Activated naive CD8-positive, alpha-beta T cell treated with anti-CD3 and anti-CD28 coated beads, Interleukin-2, amount 50 U/mL, for 24 hours (primary cell): Measurements from ENCODE around the gene TRIP10.

ENCODE experiments used
- ATAC-seq: fragments of 150-1000 bp; cut with Tn5 transposase; one replicate; pipeline ENCODE4 v1.10.0; 2021
- DNase-seq: peaks from one replicate; pipeline ENCODE4 v3.0.0; 2021
- H3K27ac Mint-ChIP-seq: one replicate; pipeline ENCODE4 v1.8.0; 2021; ENCODE audit warnings: mild to moderate bottlenecking, mixed read lengths
- H3K27me3 Mint-ChIP-seq: one replicate; pipeline ENCODE4 v1.8.0; 2021; ENCODE audit warnings: mixed read lengths
- H3K36me3 Mint-ChIP-seq: one replicate; pipeline ENCODE4 v1.8.0; 2021; ENCODE audit warnings: low read depth, mixed read lengths
- H3K4me1 Mint-ChIP-seq: one replicate; pipeline ENCODE4 v1.8.0; 2021; ENCODE audit warnings: mixed read lengths
- H3K4me3 Mint-ChIP-seq: one replicate; pipeline ENCODE4 v1.8.0; 2021; ENCODE audit warnings: mild to moderate bottlenecking, moderate library complexity, mixed read lengths
- H3K9me3 Mint-ChIP-seq: one replicate; pipeline ENCODE4 v1.8.0; 2021; ENCODE audit warnings: mixed read lengths

The TRIP10 gene

GRCh38 chr19:6739390-6739882, at the start of gene TRIP10:
Gene TRIP10, plus strand, starts transcription at chr19:6739680. Its CDS starts 82 bp downstream, at chr19:6739762.
- H3K9me3 Mint-ChIP-seq = no peaks in the 10 kb centered on the region
- peak within 1 kb of the TSS; percentile 91 for H3K4me3 Mint-ChIP-seq
- peaks cover 32% of the 10 kb centered on the region for H3K36me3 Mint-ChIP-seq
- peak within 1 kb of the TSS; percentile 92 for H3K27ac Mint-ChIP-seq
- peaks cover 48% of the 10 kb centered on the region for H3K4me1 Mint-ChIP-seq
- peak; percentile 84 for DNase-seq
- no peaks in the 10 kb centered on the region for H3K27me3 Mint-ChIP-seq
- ATAC-seq = no peak

- H3K4me3 Mint-ChIP-seq = no peak overlapping the region
- ATAC-seq (no peak), DNase-seq (no peak)
- no peak overlapping the region for H3K27ac Mint-ChIP-seq
- peaks cover 4% of the 10 kb centered on the region for H3K9me3 Mint-ChIP-seq
- H3K4me1 Mint-ChIP-seq = peaks cover 15% of the 10 kb centered on the region
- H3K27me3 Mint-ChIP-seq = no peaks in the 10 kb centered on the region
- H3K36me3 Mint-ChIP-seq = no peaks in the 10 kb centered on the region
Measured at GRCh38 chr19:6690160-6690885, 49.2 kb upstream of the TRIP10 start.

GRCh38 chr19:6691342-6691741, 48.1 kb upstream of the TRIP10 start:
- ATAC-seq (no peak), DNase-seq (no peak)
- H3K27ac Mint-ChIP-seq = no peak overlapping the region
- no peaks in the 10 kb centered on the region for H3K36me3 Mint-ChIP-seq
- peaks cover 15% of the 10 kb centered on the region for H3K4me1 Mint-ChIP-seq
- H3K4me3 Mint-ChIP-seq = no peak overlapping the region
- H3K27me3 Mint-ChIP-seq = no peaks in the 10 kb centered on the region
- H3K9me3 Mint-ChIP-seq = peaks cover 4% of the 10 kb centered on the region

GRCh38 chr19:6692027-6692426, 47.5 kb upstream of the TRIP10 start:
- DNase-seq = no peak
- Mint-ChIP-seq H3K4me3 (no peak overlapping the region), H3K4me1 (peaks cover 13% of the 10 kb centered on the region), H3K27ac (no peak overlapping the region), H3K36me3 (no peaks in the 10 kb centered on the region), H3K9me3 (peaks cover 4% of the 10 kb centered on the region), H3K27me3 (no peaks in the 10 kb centered on the region)
- ATAC-seq = no peak

GRCh38 chr19:6693056-6693471, 46.4 kb upstream of the TRIP10 start:
- H3K27me3 Mint-ChIP-seq = no peaks in the 10 kb centered on the region

GRCh38 chr19:6693681-6694080, 45.8 kb upstream of the TRIP10 start:
- H3K9me3 Mint-ChIP-seq = peaks cover 3% of the 10 kb centered on the region
- H3K4me3 Mint-ChIP-seq = no peak overlapping the region
- no peak for ATAC-seq

More at GRCh38 chr19:6693056-6693471, 46.4 kb upstream of the TRIP10 start:
- Mint-ChIP-seq H3K4me3 (no peak overlapping the region), H3K36me3 (no peaks in the 10 kb centered on the region), H3K4me1 (peaks cover 14% of the 10 kb centered on the region), H3K27ac (no peak overlapping the region), H3K9me3 (peaks cover 4% of the 10 kb centered on the region)
- DNase-seq (no peak), ATAC-seq (no peak)

GRCh38 chr19:6694147-6694815, 45.2 kb upstream of the TRIP10 start:
- ATAC-seq = peak; percentile 52
- no peaks in the 10 kb centered on the region for H3K9me3 Mint-ChIP-seq
- no peak overlapping the region for H3K27ac Mint-ChIP-seq

More at GRCh38 chr19:6693681-6694080, 45.8 kb upstream of the TRIP10 start:
- Mint-ChIP-seq H3K27ac (no peak overlapping the region), H3K36me3 (no peaks in the 10 kb centered on the region), H3K4me1 (peaks cover 13% of the 10 kb centered on the region), H3K27me3 (no peaks in the 10 kb centered on the region)
- no peak for DNase-seq

GRCh38 chr19:6696239-6696820, 43.1 kb upstream of the TRIP10 start:
- H3K36me3 Mint-ChIP-seq = no peaks in the 10 kb centered on the region
- no peak for DNase-seq
- no peak overlapping the region for H3K4me3 Mint-ChIP-seq
- H3K4me1 Mint-ChIP-seq = peaks cover 7% of the 10 kb centered on the region
- no peak overlapping the region for H3K27ac Mint-ChIP-seq
- no peaks in the 10 kb centered on the region for H3K9me3 Mint-ChIP-seq
- no peak for ATAC-seq
- no peaks in the 10 kb centered on the region for H3K27me3 Mint-ChIP-seq

More at GRCh38 chr19:6694147-6694815, 45.2 kb upstream of the TRIP10 start:
- no peaks in the 10 kb centered on the region for H3K36me3 Mint-ChIP-seq
- H3K4me1 Mint-ChIP-seq = peaks cover 10% of the 10 kb centered on the region
- no peak overlapping the region for H3K4me3 Mint-ChIP-seq
- H3K27me3 Mint-ChIP-seq = no peaks in the 10 kb centered on the region
- DNase-seq = no peak

GRCh38 chr19:6697291-6697690, 42.2 kb upstream of the TRIP10 start:
- no peak for ATAC-seq
- Mint-ChIP-seq H3K27ac (no peak overlapping the region), H3K4me3 (no peak overlapping the region), H3K27me3 (no peaks in the 10 kb centered on the region), H3K4me1 (peaks cover 7% of the 10 kb centered on the region), H3K36me3 (no peaks in the 10 kb centered on the region), H3K9me3 (no peaks in the 10 kb centered on the region)
- no peak for DNase-seq

GRCh38 chr19:6699935-6700334, 39.5 kb upstream of the TRIP10 start:
- ATAC-seq (no peak), DNase-seq (no peak)
- Mint-ChIP-seq H3K4me3 (no peak overlapping the region), H3K4me1 (peaks cover 7% of the 10 kb centered on the region), H3K27ac (no peak overlapping the region), H3K9me3 (no peaks in the 10 kb centered on the region), H3K36me3 (no peaks in the 10 kb centered on the region), H3K27me3 (no peaks in the 10 kb centered on the region)

- Mint-ChIP-seq H3K4me1 (peaks cover 7% of the 10 kb centered on the region), H3K36me3 (no peaks in the 10 kb centered on the region), H3K27me3 (no peaks in the 10 kb centered on the region), H3K27ac (no peak overlapping the region), H3K4me3 (no peak overlapping the region), H3K9me3 (no peaks in the 10 kb centered on the region)
- DNase-seq (no peak), ATAC-seq (no peak)
Measured at GRCh38 chr19:6700586-6701316, 38.7 kb upstream of the TRIP10 start.

GRCh38 chr19:6705931-6706632, 33.4 kb upstream of the TRIP10 start:
- Mint-ChIP-seq H3K9me3 (no peaks in the 10 kb centered on the region), H3K27me3 (peaks cover 36% of the 10 kb centered on the region), H3K4me3 (no peak overlapping the region), H3K36me3 (no peaks in the 10 kb centered on the region), H3K4me1 (peaks cover 8% of the 10 kb centered on the region), H3K27ac (no peak overlapping the region)
- DNase-seq (no peak), ATAC-seq (no peak)

GRCh38 chr19:6706633-6706958, 32.9 kb upstream of the TRIP10 start:
- peaks cover 10% of the 10 kb centered on the region for H3K4me1 Mint-ChIP-seq
- H3K27me3 Mint-ChIP-seq = peaks cover 41% of the 10 kb centered on the region
- no peak overlapping the region for H3K27ac Mint-ChIP-seq
- H3K9me3 Mint-ChIP-seq = no peaks in the 10 kb centered on the region
- no peak overlapping the region for H3K4me3 Mint-ChIP-seq
- no peak for DNase-seq
- H3K36me3 Mint-ChIP-seq = no peaks in the 10 kb centered on the region
- no peak for ATAC-seq
